MM.1S (cell line): ENCODE data around the gene GSTP1.

Experiments
- DNase-seq: peaks from one replicate; pipeline ENCODE4 v3.0.0-alpha.2; 2015
- H2AFZ ChIP-seq: fragments of 300-600 bp; sonication (generic); 2 replicates; pipeline ENCODE4 v1.6.0; 2016; ENCODE audit warnings: antibody characterized with exemption, low read length
- H3F3A ChIP-seq: fragments of 300-600 bp; sonication (generic); 2 replicates; pipeline ENCODE4 v1.6.1; 2016; ENCODE audit warnings: mild to moderate bottlenecking, antibody characterized with exemption, low read length, moderate library complexity, mixed read lengths; ENCODE audit not compliant: insufficient read depth
- H3K27ac ChIP-seq: fragments of 300-600 bp; sonication (generic); 2 replicates; pipeline ENCODE4 v1.5.1; 2016; ENCODE audit warnings: mild to moderate bottlenecking, low read length
- H3K27me3 ChIP-seq: fragments of 300-600 bp; sonication (generic); replicated peaks from 2 replicates; pipeline ENCODE4 v1.6.0; 2016; ENCODE audit warnings: low read length; ENCODE audit not compliant: insufficient read depth
- H3K36me3 ChIP-seq: fragments of 300-600 bp; sonication (generic); replicated peaks from 2 replicates; pipeline ENCODE4 v1.6.1; 2016; ENCODE audit warnings: mild to moderate bottlenecking, low read length, mixed read lengths; ENCODE audit not compliant: insufficient read depth
- H3K4me1 ChIP-seq: fragments of 300-600 bp; sonication (generic); 2 replicates; pipeline ENCODE4 v1.6.1; 2016; ENCODE audit warnings: low read length, mixed read lengths
- H3K4me2 ChIP-seq: fragments of 300-600 bp; sonication (generic); 2 replicates; pipeline ENCODE4 v1.6.0; 2016; ENCODE audit warnings: low read depth, low read length
- H3K4me3 ChIP-seq: fragments of 300-600 bp; sonication (generic); 2 replicates; pipeline ENCODE4 v1.5.1; 2016; ENCODE audit warnings: low read length, mixed read lengths
- H3K79me2 ChIP-seq: fragments of 300-600 bp; sonication (generic); 2 replicates; pipeline ENCODE4 v1.6.1; 2016; ENCODE audit warnings: mixed run types, low read length, mixed read lengths
- H3K9ac ChIP-seq: fragments of 300-600 bp; sonication (generic); 2 replicates; pipeline ENCODE4 v1.6.1; 2016; ENCODE audit warnings: low read length, mixed read lengths
- H3K9me2 ChIP-seq: fragments of 300-600 bp; sonication (generic); replicated peaks from 2 replicates; pipeline ENCODE4 v1.6.1; 2016; ENCODE audit warnings: mild to moderate bottlenecking, low read length, mixed read lengths; ENCODE audit not compliant: insufficient read depth
- H3K9me3 ChIP-seq: fragments of 300-600 bp; sonication (generic); replicated peaks from 2 replicates; pipeline ENCODE4 v1.6.1; 2016; ENCODE audit warnings: mild to moderate bottlenecking, low read length, mixed read lengths; ENCODE audit not compliant: insufficient read depth
- H4K20me1 ChIP-seq: fragments of 300-600 bp; sonication (generic); 2 replicates; pipeline ENCODE4 v1.6.1; 2016; ENCODE audit warnings: mild to moderate bottlenecking, low read length, moderate library complexity, mixed read lengths; ENCODE audit not compliant: insufficient read depth
- CTCF ChIP-seq: fragments of 300-600 bp; sonication (generic); IDR thresholded peaks from 2 replicates; pipeline ENCODE4 v1.5.1; 2016; ENCODE audit warnings: antibody characterized with exemption, low read length, mixed read lengths
- EZH2 ChIP-seq: fragments of 300-600 bp; sonication (generic); optimal IDR thresholded peaks from 2 replicates; pipeline ENCODE3; 2017; ENCODE audit warnings: low read depth, mild to moderate bottlenecking, antibody characterized with exemption, low read length, mixed read lengths
- EZH2phosphoT487 ChIP-seq: fragments of 300-600 bp; sonication (generic); IDR thresholded peaks from 2 replicates; pipeline ENCODE4 v1.6.1; 2018; ENCODE audit warnings: antibody characterized with exemption, low read length

GSTP1 gene

GRCh38 chr11:67611704-67612587, 28.3 kb downstream of the GSTP1 start:
- Histone ChIP-seq H3K4me1 (peaks cover 24% of the 10 kb centered on the region), H3K9me3 (no peaks in the 10 kb centered on the region), H2AFZ (no peak overlapping the region), H3K9ac (no peak overlapping the region), H3K4me2 (no peak overlapping the region), H3K9me2 (no peaks in the 10 kb centered on the region), H4K20me1 (no peaks in the 10 kb centered on the region), H3K27me3 (no peaks in the 10 kb centered on the region), H3F3A (peaks cover 16% of the 10 kb centered on the region), H3K36me3 (no peaks in the 10 kb centered on the region; the same call in none of the 2 replicates), H3K79me2 (peaks cover 30% of the 10 kb centered on the region), H3K27ac (no peak overlapping the region), H3K4me3 (no peak overlapping the region)
- TF ChIP-seq EZH2phosphoT487 (no peak), EZH2 (no peak), CTCF (no peak)
- no peak for DNase-seq

- Histone ChIP-seq H3K4me2 (peak overlapping the region; percentile 85; the same call in 1 of the 2 replicates), H4K20me1 (no peaks in the 10 kb centered on the region), H3K9me2 (no peaks in the 10 kb centered on the region), H3K27ac (peak overlapping the region; percentile 85; the same call in 1 of the 2 replicates), H3K27me3 (no peaks in the 10 kb centered on the region), H3K36me3 (no peaks in the 10 kb centered on the region; the same call in none of the 2 replicates), H3K4me1 (peaks cover 24% of the 10 kb centered on the region), H2AFZ (no peak overlapping the region), H3K9me3 (no peaks in the 10 kb centered on the region), H3F3A (peaks cover 16% of the 10 kb centered on the region), H3K79me2 (peaks cover 22% of the 10 kb centered on the region), H3K9ac (no peak overlapping the region), H3K4me3 (no peak overlapping the region)
- no peak for DNase-seq
- TF ChIP-seq CTCF (no peak), EZH2phosphoT487 (no peak), EZH2 (no peak)
Measured at GRCh38 chr11:67612751-67613150, 29.1 kb downstream of the GSTP1 start.

GRCh38 chr11:67613313-67613959, 29.8 kb downstream of the GSTP1 start:
- H3K4me1 ChIP-seq: peaks cover 24% of the 10 kb centered on the region
- H3K9me3 ChIP-seq: no peaks in the 10 kb centered on the region
- peaks cover 16% of the 10 kb centered on the region for H3F3A ChIP-seq
- H3K79me2 ChIP-seq: peaks cover 15% of the 10 kb centered on the region
- 0 out of 2 replicates have a peak overlapping the region, but pooled peaks have one; percentile 51 for H3K4me3 ChIP-seq
- peak overlapping the region; percentile 85 for H3K27ac ChIP-seq
- no peaks in the 10 kb centered on the region; the same call in none of the 2 replicates for H3K36me3 ChIP-seq
- no peaks in the 10 kb centered on the region for H4K20me1 ChIP-seq
- no peak for DNase-seq
- no peaks in the 10 kb centered on the region for H3K9me2 ChIP-seq
- H3K4me2 ChIP-seq: peak overlapping the region; percentile 85
- TF ChIP-seq EZH2 (no peak), EZH2phosphoT487 (no peak), CTCF (no peak)
- no peaks in the 10 kb centered on the region for H3K27me3 ChIP-seq
- H2AFZ ChIP-seq: peak overlapping the region; percentile 54
- H3K9ac ChIP-seq: peak overlapping the region; percentile 71; the same call in 1 of the 2 replicates
